SK-N-MC (cell line): ENCODE measurements around the gene SLC12A8.

ENCODE experiments used
- EZH2 ChIP-seq: fragments of 200-600 bp; sonication (generic); IDR thresholded peaks from one replicate; pipeline ENCODE4 v1.6.1; 2017; ENCODE audit warnings: antibody characterized with exemption
- POLR2AphosphoS5 ChIP-seq: IDR thresholded peaks from 2 replicates; pipeline ENCODE4 v1.6.1; 2012; ENCODE audit warnings: mild to moderate bottlenecking, low read depth, low read length, borderline replicate concordance

- TF ChIP-seq POLR2AphosphoS5 (no peak), EZH2 (no peak)
Measured at GRCh38 chr3:125165189-125165947, 47.2 kb downstream of the SLC12A8 start.
